HL-60 (cell line): ENCODE results near the gene EARS2.

Source experiments
- DNase-seq, 2 experiments: peaks; one replicate each; pipeline ENCODE4 v3.0.0-alpha.2; 2010 to 2020; ENCODE audit warnings: low read depth in 1 of 2, low spot score in 1 of 2
- H3K27ac ChIP-seq: fragments of 250-450 bp; sonication (Bioruptor Pico); replicated peaks from 2 replicates; pipeline ENCODE4 v1.5.1; 2020; ENCODE audit warnings: mild to moderate bottlenecking, moderate library complexity
- H3K27me3 ChIP-seq: fragments of 250-450 bp; sonication (Bioruptor Pico); 2 replicates; pipeline ENCODE4 v1.5.1; 2021; ENCODE audit warnings: mild to moderate bottlenecking, moderate library complexity; ENCODE audit not compliant: insufficient read depth, poor library complexity, severe bottlenecking
- H3K4me3 ChIP-seq: replicated peaks from 2 replicates; pipeline ENCODE4 v1.5.1; 2011; ENCODE audit warnings: mild to moderate bottlenecking, control low read depth, low read length; ENCODE audit not compliant: insufficient read depth
- CTCF ChIP-seq: IDR thresholded peaks from one replicate; pipeline ENCODE4 v1.5.1; 2011; ENCODE audit warnings: low read length, control low read depth, inconsistent platforms; ENCODE audit not compliant: insufficient read depth
- GABPA ChIP-seq: IDR thresholded peaks from 2 replicates; pipeline ENCODE4 v1.6.1; 2012; ENCODE audit warnings: low read depth
- POLR2AphosphoS5 ChIP-seq: IDR thresholded peaks from 2 replicates; pipeline ENCODE4 v1.6.1; 2012; ENCODE audit warnings: low read depth
- SPI1 ChIP-seq: IDR thresholded peaks from 2 replicates; pipeline ENCODE4 v1.6.1; 2012; ENCODE audit warnings: low read depth, mild to moderate bottlenecking, borderline replicate concordance
- TF ChIP-seq, protein P1 (sequence below): IDR thresholded peaks from 2 replicates; pipeline ENCODE4 v1.6.1; 2012; ENCODE audit warnings: low read depth; ENCODE audit not compliant: insufficient replicate concordance

EARS2 gene

GRCh38 chr16:23515881-23516280 is 41.3 kb downstream of the EARS2 start:
- Histone ChIP-seq H3K27ac (peak overlapping the region; percentile 14; the same call in 1 of the 2 replicates), H3K27me3 (no peaks in the 10 kb centered on the region), H3K4me3 (no peak overlapping the region)
- DNase-seq, result no peak
- TF ChIP-seq SPI1 (no peak), GABPA (no peak), CTCF (no peak)
- TF ChIP-seq, protein P1, sequence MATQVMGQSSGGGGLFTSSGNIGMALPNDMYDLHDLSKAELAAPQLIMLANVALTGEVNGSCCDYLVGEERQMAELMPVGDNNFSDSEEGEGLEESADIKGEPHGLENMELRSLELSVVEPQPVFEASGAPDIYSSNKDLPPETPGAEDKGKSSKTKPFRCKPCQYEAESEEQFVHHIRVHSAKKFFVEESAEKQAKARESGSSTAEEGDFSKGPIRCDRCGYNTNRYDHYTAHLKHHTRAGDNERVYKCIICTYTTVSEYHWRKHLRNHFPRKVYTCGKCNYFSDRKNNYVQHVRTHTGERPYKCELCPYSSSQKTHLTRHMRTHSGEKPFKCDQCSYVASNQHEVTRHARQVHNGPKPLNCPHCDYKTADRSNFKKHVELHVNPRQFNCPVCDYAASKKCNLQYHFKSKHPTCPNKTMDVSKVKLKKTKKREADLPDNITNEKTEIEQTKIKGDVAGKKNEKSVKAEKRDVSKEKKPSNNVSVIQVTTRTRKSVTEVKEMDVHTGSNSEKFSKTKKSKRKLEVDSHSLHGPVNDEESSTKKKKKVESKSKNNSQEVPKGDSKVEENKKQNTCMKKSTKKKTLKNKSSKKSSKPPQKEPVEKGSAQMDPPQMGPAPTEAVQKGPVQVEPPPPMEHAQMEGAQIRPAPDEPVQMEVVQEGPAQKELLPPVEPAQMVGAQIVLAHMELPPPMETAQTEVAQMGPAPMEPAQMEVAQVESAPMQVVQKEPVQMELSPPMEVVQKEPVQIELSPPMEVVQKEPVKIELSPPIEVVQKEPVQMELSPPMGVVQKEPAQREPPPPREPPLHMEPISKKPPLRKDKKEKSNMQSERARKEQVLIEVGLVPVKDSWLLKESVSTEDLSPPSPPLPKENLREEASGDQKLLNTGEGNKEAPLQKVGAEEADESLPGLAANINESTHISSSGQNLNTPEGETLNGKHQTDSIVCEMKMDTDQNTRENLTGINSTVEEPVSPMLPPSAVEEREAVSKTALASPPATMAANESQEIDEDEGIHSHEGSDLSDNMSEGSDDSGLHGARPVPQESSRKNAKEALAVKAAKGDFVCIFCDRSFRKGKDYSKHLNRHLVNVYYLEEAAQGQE, result no peak

GRCh38 chr16:23514381-23515152 is 42.6 kb downstream of the EARS2 start:
- H3K4me3 ChIP-seq, result no peak overlapping the region
- no peak for DNase-seq
- H3K27me3 ChIP-seq, result no peaks in the 10 kb centered on the region
- no peak for TF ChIP-seq GABPA
- TF ChIP-seq SPI1, result no peak
- TF ChIP-seq CTCF, result no peak
- no peak for TF ChIP-seq POLR2AphosphoS5
- TF ChIP-seq, protein P1, result no peak
- no peak overlapping the region for H3K27ac ChIP-seq

GRCh38 chr16:23512168-23512695 is 44.9 kb downstream of the EARS2 start:
- Histone ChIP-seq H3K27me3 (no peaks in the 10 kb centered on the region), H3K27ac (no peak overlapping the region), H3K4me3 (no peak overlapping the region)
- DNase-seq, result no peak
- TF ChIP-seq CTCF (no peak), SPI1 (no peak), GABPA (no peak), POLR2AphosphoS5 (no peak)
- TF ChIP-seq, protein P1, result no peak
